Measurements from ENCODE around the gene TNFAIP1.
"Not testable (repeated sequence)": the region's sequence is repeated elsewhere in the genome, so short reads cannot be mapped to it uniquely, and the experiment has no call there.

The TNFAIP1 gene

GRCh38 chr17:28325211-28325610 is 10.3 kb upstream of the TNFAIP1 start:
- DNase-seq: no peak

GRCh38 chr17:28326114-28326513 is 9.4 kb upstream of the TNFAIP1 start:
- no peak for DNase-seq

GRCh38 chr17:28327031-28327607 is 8.4 kb upstream of the TNFAIP1 start:
- DNase-seq: no peak

- no peak for DNase-seq
These were observed 7.9 kb upstream of the TNFAIP1 start for GRCh38 chr17:28327709-28328108.

- DNase-seq: no peak
These were observed 7.2 kb upstream of the TNFAIP1 start for GRCh38 chr17:28328325-28328724.

GRCh38 chr17:28330671-28331070 is 4.9 kb upstream of the TNFAIP1 start:
- DNase-seq: no peak

GRCh38 chr17:28331891-28332420 is 3.6 kb upstream of the TNFAIP1 start:
- no peak for DNase-seq

- no peak for DNase-seq
These were observed 2.3 kb upstream of the TNFAIP1 start for GRCh38 chr17:28333083-28333746.

GRCh38 chr17:28334171-28334570 is 1.4 kb upstream of the TNFAIP1 start:
- no peak for DNase-seq

GRCh38 chr17:28334666-28335200 is 828 bp upstream of the TNFAIP1 start:
- DNase-seq: no peak

- DNase-seq: peak; percentile 42
These were observed 654 bp downstream of the TNFAIP1 start for GRCh38 chr17:28335959-28336871.

GRCh38 chr17:28338056-28338768 is 2.7 kb downstream of the TNFAIP1 start:
- DNase-seq: no peak

- DNase-seq: not testable (repeated sequence)
These were observed 3.2 kb downstream of the TNFAIP1 start for GRCh38 chr17:28338769-28339212.

- no peak for DNase-seq
These were observed 3.9 kb downstream of the TNFAIP1 start for GRCh38 chr17:28339431-28339830.

- DNase-seq: no peak
These were observed 4.8 kb downstream of the TNFAIP1 start for GRCh38 chr17:28340374-28340773.

- DNase-seq: no peak
These were observed 6.0 kb downstream of the TNFAIP1 start for GRCh38 chr17:28341516-28341915.

- no peak for DNase-seq
These were observed 6.8 kb downstream of the TNFAIP1 start for GRCh38 chr17:28342313-28342712.

- no peak for DNase-seq
These were observed 8.0 kb downstream of the TNFAIP1 start for GRCh38 chr17:28343491-28343932.

- no peak for DNase-seq
These were observed 8.4 kb downstream of the TNFAIP1 start for GRCh38 chr17:28344011-28344410.

- no peak for DNase-seq
These were observed 8.9 kb downstream of the TNFAIP1 start for GRCh38 chr17:28344435-28344901.

GRCh38 chr17:28345419-28346198 is 10.0 kb downstream of the TNFAIP1 start:
- no peak for DNase-seq

- no peak for DNase-seq
These were observed 10.6 kb downstream of the TNFAIP1 start for GRCh38 chr17:28346199-28346580.

Measured in hematopoietic multipotent progenitor cell treated with erythropoietin and hydrocortisone succinate and interleukin-3 and kit ligand, for 6 days (in vitro differentiated cells).